ENCODE results near the gene CSH2.
"Not testable (repeated sequence)": the region's sequence is repeated elsewhere in the genome, so short reads cannot be mapped to it uniquely, and the experiment has no call there.

Gene CSH2

GRCh38 chr17:63873577-63873976, at the start of gene CSH2:
Gene CSH2, minus strand, starts transcription at chr17:63873677. Its CDS starts 63 bp downstream, at chr17:63873614.
- DNase-seq, result not testable (repeated sequence)

DNA sequence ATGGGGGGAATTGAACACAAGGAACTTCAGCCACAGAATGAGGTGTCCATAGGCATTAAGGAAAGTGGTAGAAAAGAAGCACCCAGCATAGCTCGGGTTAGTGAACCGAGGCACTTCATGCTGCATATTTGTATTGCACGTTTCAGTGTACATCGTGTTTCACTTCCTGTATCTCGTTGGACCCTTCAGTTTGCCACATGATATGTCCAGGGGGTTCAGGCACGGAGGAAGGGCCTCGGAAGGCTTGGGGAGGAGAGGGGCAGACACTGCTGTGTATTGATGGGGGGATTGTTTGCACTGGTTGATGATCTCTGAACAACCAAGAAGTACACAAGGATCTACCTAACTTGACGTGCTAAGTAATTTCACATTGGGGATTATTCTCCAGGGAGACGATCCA, 48.9 kb upstream of the CSH2 start:
- not testable (repeated sequence) for DNase-seq

GRCh38 chr17:63920779-63921178, 47.3 kb upstream of the CSH2 start:
- DNase-seq, result not testable (repeated sequence)

- DNase-seq, result not testable (repeated sequence)
Observed at GRCh38 chr17:63920050-63920449, 46.6 kb upstream of the CSH2 start.

DNA sequence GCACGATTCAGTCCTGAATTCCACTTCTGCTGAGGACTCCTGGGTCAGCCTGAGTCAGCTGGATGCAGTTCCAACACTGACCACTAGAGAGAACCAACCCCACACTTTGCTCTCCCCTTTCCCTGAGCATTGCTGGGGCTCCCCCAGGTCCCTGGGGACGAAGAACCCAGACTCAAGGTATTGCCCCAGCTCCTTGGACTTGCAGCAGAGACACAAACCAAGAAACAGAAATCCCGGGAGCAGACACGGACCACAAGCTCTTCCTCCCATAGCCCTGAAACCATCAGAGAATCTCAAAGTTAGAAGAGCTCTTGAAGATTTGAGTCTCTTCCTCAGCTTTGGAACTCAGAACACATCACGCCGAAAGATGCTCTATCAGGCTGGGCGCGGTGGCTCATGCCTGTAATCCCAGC, 45.8 kb upstream of the CSH2 start:
- peak; percentile 71 for DNase-seq

GRCh38 chr17:63918789-63919305, 45.4 kb upstream of the CSH2 start, which contains the start of gene GH1:
Gene GH1, minus strand, starts transcription at chr17:63918839. Its CDS starts 63 bp downstream, at chr17:63918776.
- not testable (repeated sequence) for DNase-seq

DNA sequence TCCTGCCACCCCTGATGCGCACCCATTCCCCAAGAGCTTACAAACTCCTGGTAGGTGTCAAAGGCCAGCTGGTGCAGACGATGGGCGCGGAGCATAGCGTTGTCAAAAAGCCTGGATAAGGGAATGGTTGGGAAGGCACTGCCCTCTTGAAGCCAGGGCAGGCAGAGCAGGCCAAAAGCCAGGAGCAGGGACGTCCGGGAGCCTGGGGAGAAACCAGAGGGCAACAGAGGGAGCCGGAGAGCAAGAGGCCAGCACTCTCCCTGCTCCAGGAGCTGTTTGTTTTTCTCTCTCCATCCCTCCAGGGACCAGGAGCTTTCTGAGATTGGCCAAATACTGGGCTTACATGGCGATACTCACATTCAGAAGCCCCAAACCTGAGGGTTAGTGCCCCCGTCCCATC, 44.8 kb upstream of the CSH2 start:
- no peak for DNase-seq

DNA sequence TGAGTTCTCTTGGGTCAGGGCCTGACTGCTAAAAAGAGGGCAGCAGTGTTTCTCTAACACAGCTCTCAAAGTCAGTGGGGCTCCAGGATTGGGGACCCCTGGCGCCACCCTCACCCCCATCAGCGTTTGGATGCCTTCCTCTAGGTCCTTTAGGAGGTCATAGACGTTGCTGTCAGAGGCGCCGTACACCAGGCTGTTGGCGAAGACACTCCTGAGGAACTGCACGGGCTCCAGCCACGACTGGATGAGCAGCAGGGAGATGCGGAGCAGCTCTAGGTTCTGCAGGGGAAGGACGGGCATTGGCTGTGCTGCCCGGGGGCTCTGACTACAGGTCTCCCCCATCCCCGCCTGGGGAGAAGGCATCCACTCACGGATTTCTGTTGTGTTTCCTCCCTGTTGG, 44.2 kb upstream of the CSH2 start:
- no peak for DNase-seq

DNA sequence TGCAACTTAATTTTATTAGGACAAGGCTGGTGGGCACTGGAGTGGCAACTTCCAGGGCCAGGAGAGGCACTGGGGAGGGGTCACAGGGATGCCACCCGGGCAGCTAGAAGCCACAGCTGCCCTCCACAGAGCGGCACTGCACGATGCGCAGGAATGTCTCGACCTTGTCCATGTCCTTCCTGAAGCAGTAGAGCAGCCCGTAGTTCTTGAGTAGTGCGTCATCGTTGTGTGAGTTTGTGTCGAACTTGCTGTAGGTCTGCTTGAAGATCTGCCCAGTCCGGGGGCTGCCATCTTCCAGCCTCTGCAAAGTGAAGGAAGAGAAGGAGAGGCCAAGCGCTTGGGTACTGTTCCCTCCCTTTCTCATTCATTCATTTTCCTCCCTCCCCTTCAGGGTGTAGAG, 43.7 kb upstream of the CSH2 start:
- DNase-seq, result not testable (repeated sequence)

GRCh38 chr17:63916566-63917185, 43.2 kb upstream of the CSH2 start:
- no peak for DNase-seq

DNA sequence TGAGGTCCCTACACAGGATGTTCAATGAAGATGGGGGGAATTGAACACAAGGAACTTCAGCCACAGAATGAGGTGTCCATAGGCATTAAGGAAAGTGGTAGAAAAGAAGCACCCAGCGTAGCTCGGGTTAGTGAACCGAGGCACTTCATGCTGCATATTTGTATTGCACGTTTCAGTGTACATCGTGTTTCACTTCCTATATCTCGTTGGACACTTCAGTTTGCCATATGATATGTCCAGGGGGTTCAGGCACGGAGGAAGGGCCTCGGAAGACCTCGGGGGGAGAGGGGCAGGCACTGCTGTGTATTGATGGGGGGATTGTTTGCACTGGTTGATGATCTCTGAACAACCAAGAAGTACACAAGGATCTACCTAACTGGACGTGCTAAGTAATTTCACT, 42.3 kb upstream of the CSH2 start:
- DNase-seq, result not testable (repeated sequence)

- no peak for DNase-seq
Observed at GRCh38 chr17:63914471-63914870, 41.0 kb upstream of the CSH2 start.

DNA sequence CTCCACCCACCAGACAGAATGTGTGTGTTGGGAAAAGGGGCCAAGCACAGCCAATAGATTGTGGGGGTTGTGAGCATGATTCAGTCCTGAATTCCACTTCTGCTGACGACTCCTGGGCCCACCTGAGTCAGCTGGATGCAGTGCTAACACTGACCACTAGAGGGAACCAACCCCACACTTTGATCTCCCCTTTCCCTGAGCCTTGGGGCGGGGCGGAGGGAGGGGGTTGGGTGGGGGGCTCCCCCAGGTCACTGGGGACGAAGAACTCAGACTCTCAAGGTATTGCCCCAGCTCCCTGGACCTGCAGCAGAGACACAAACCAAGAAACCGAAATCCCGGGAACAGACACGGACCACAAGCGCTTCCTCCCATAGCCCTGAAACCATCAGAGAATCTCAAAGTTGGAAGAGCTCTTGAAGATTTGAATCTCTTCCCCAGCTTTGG, 38.2 kb upstream of the CSH2 start:
- peak; percentile 43 for DNase-seq

- DNase-seq, result no peak
Observed at GRCh38 chr17:63911041-63911635, 37.7 kb upstream of the CSH2 start, which contains the start of gene CSHL1. Gene CSHL1, minus strand, starts transcription at chr17:63911258. Its CDS starts 62 bp downstream, at chr17:63911196.

DNA sequence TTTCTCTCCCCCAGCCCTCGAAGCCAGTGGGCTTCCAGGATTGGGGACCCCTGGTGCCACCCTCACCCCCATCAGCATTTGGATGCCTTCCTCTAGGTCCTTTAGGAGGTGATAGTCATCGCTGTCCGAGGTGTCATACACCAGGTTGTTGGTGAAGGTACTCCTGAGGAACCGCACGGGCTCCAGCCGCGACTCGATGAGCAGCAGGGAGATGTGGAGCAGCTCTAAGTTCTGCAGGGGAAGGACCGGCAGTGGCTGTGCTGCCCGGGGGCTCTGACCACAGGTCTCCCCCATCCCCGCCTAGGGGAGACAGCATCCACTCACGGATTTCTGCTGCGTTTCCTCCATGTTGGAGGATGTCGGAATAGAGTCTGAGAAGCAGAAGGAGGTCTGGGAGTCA, 36.6 kb upstream of the CSH2 start:
- DNase-seq, result no peak

DNA sequence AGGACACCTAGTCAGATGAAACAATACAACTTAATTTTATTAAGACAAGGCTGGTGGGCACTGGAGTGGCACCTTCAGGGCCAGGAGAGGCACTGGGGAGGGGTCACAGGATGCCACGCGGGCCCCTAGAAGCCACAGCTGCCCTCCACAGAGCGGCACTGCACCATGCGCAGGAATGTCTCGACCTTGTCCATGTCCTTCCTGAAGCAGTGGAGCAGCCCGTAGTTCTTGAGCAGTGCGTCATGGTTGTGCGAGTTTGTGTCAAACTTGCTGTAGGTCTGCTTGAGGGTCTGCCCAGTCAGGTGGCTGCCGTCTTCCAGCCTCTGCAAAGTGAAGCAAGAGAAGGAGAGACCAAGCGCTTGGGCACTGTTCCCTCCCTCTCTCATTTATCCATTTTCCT, 36.1 kb upstream of the CSH2 start:
- not testable (repeated sequence) for DNase-seq

DNA sequence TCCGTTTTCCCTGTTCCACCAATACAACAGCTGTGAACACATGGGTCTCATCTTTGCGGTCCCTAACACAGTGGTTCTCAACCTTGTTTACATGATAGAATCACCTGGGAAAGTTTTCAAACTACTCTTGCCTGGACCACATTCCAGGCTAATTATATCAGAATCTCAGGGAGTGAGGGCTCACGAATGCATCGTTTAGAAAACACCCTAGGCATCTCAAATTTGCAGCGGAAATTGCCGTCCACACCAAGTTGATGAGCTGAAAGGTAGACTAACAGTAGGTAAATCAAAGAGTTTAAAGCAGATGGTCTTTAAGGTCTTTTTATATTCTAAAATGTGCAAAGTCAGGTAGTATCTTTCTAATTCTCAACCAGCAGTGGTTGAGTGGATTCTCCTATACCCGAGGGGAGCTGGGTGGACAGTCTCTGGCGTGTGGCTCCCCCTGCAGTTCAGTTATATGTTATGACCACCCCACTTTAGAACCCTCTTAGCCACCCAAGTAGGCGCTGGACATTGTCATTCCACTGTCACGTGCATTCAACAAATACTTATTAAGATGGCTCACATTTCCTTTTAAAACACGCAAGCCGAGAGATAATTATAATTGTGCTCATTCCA, 33.8 kb upstream of the CSH2 start:
- not testable (repeated sequence) for DNase-seq

DNA sequence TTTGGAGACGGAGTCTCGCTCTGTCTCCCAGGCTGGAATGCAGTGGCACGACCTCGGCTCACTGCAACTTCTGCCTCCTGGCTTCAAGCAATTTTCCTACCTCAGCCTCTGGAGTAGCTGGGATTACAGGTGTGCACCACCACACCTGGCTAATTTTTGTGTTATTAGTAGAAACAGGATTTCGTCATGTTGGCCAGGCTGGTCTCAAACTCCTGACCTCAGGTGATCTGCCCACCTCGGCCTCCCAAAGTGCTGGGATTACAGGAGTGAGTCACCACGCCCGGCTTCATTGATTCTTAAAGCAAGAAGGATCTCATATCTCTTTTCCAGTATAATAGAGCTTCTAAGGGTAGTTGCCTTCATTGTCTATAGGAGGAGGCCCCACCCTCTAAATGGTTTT, 31.3 kb upstream of the CSH2 start:
- not testable (repeated sequence) for DNase-seq

DNA sequence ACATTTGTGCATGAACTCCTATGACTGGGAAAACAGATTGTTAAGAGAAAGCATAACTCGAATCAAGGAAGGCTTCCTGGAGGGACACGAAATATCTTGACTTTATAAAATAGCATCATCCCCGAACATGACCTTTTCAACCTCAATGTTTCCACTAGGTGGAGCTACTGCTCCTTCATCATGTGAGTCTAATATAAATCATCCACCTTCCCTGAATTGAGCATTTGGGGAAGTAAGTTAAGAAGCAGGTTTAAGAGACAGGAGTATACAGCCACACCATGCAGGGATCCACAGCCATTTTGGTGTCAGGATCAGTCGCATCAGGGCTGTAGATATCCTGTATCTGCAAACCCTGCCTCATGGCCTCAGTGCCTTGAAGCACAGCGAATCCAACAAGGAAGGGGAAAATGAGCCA, 30.3 kb upstream of the CSH2 start:
- not testable (repeated sequence) for DNase-seq

- not testable (repeated sequence) for DNase-seq
Observed at GRCh38 chr17:63901971-63902370, 28.5 kb upstream of the CSH2 start.

DNA sequence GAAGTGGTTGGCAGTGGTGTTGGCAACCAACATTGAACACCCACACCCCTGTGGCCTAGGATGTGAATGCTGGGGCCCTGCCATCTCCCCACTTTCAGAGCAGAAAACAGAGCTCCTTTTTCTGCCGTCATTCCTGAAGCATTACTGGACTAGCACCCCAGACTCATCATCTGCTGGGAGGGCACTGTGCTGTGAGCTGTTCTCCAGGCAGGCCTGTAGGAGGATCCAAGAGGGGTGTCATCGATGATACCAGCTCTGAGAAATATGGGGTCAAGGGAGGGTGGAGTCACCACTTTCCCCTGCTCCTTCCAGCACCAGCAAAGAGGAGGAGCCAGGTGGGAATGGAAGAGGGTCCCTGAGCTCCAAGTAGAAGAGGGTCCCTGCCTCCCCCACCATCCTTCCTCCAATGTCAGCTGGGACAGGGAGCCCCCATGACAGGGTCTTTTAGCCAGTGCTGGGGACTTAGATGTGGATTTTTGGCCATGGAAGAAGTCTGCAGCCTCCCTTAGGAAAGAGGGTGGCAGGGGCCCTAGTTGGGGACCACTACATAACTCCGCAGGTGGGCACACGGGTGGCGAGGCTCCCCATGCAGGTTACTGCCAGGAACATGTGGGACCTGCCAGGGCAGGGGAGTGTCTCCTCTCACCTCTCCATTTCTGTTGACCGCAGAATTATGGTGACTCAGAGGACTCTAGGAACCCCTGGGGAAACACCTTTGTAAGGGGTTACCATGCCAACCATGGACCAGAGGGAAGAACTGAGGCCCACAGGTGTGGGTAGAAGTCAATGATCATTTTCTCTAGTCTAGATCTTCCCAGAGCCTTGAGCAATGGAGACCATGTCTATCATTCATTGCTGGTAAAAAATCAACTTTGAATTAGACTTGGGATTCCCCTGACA, 25.7 kb upstream of the CSH2 start:
- not testable (repeated sequence) for DNase-seq

DNA sequence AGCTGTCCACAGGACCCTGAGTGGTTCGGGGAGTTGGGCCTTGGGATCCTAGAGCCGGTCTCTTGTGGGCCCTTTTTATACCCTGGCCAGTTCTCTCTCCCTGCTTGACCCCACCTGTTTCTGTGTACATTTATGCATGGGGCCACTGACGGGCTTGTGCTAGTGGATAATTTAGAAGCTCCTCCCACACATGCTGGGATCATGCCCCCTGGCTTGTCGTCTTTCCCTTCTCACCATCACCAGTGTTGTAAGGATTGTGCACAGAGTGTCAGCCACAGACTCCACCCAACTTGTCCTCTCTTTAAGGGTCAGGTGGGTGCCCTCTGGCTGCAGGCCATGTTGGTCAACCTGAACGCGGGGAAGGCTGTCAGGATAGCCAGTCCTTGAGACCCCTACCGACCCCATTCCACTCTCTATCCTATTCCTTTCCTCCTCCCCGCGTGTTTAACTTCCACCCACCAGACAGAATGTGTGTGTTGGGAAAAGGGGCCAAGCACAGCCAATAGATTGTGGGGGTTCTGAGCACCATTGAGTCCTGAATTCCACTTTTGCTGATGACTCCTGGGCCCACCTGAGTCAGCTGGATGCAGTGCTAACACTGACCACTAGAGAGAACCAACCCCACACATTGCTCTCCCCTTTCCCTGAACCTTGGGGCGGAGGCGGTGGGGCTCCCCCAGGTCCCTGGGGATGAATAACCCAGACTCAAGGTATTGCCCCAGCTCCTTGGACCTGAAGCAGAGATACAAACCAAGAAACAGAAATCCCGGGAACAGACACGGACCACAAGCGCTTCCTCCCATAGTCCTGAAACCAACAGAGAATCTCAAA, 23.3 kb upstream of the CSH2 start, which contains the start of gene CSH1:
CSH1 (minus strand) TSS at position 51 of the 831 bp plus-strand sequence. CDS start 63 bp downstream, outside the sequence.
- not testable (repeated sequence) for DNase-seq
